Measurements from ENCODE around the gene PRAMEF1. TPM values are rescaled to one million over a fixed set of nuclear protein-coding genes. Genes with fewer than 3 reads are reported as not detected.

The PRAMEF1 gene
- total RNA-seq, 2 experiments from 2014 or later: not detected

GRCh38 chr1:12763479-12763878 lies 27.7 kb upstream of the PRAMEF1 start:
- no peak for DNase-seq
- H3K4me1 Mint-ChIP-seq (ENCODE audit: low read depth): no peaks in the 10 kb centered on the region
- peaks cover 14% of the 10 kb centered on the region for H3K27me3 Mint-ChIP-seq (ENCODE audit: low read depth)
- no peaks in the 10 kb centered on the region for H3K9me3 Mint-ChIP-seq
- H3K4me3 Mint-ChIP-seq: no peak overlapping the region
- CTCF ChIA-PET: no interaction called here
- H3K27ac Mint-ChIP-seq: no peak overlapping the region
- no peaks in the 10 kb centered on the region for H3K36me3 Mint-ChIP-seq (ENCODE audit: low read depth)
- intact Hi-C loops (cut with micrococcal nuclease): no loop called here

DNA sequence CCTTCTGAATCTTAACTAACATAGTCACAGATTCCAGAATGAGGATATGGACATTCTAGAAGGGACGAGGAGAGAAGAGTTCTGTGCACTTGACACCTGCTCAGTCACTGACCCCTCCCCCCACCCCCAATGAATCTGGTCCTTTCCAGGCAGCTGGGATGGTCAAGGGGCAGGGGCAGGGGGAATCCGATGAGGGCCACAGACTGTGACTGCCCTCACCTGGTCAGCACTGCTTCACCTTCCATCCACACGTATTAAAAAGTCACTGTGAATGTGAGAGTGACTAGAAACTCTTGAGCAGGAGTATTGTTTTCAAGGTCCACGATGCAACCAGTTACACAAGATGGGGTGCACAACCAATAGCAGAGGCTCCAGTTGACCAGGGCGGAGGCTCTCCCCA lies 27.2 kb upstream of the PRAMEF1 start:
- Mint-ChIP-seq H3K9me3 (no peaks in the 10 kb centered on the region), H3K4me3 (no peak overlapping the region), H3K4me1 (ENCODE audit: low read depth) (no peaks in the 10 kb centered on the region), H3K27me3 (ENCODE audit: low read depth) (peaks cover 14% of the 10 kb centered on the region), H3K27ac (no peak overlapping the region), H3K36me3 (ENCODE audit: low read depth) (no peaks in the 10 kb centered on the region)
- CTCF ChIA-PET: no interaction called here
- no peak for DNase-seq
- intact Hi-C loops (cut with micrococcal nuclease): no loop called here

DNA sequence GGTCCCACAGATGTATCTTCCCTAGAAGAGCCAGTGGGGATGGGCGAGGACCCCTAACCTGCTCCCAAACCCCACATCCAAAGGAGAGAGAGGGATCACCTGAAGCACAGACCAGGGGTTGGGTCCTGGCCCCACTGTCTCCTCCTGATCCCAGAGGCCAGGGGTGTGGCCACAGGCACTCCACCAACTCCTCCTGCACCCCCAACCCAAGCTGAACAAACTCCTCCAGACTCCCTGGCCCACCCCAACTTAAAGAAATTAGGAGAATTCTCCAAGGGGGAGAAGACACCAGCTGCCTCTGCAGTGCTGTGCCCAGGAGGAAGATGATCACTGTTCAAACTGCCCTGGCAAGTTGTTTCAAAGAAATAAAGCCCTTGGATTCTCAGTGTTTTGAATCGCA lies 22.2 kb upstream of the PRAMEF1 start:
- Mint-ChIP-seq H3K4me3 (no peak overlapping the region), H3K9me3 (no peaks in the 10 kb centered on the region), H3K36me3 (ENCODE audit: low read depth) (no peaks in the 10 kb centered on the region), H3K4me1 (ENCODE audit: low read depth) (no peaks in the 10 kb centered on the region), H3K27ac (no peak overlapping the region), H3K27me3 (ENCODE audit: low read depth) (peaks cover 30% of the 10 kb centered on the region)
- CTCF ChIA-PET: no interaction called here
- intact Hi-C loops (cut with micrococcal nuclease): no loop called here
- DNase-seq: no peak

DNA sequence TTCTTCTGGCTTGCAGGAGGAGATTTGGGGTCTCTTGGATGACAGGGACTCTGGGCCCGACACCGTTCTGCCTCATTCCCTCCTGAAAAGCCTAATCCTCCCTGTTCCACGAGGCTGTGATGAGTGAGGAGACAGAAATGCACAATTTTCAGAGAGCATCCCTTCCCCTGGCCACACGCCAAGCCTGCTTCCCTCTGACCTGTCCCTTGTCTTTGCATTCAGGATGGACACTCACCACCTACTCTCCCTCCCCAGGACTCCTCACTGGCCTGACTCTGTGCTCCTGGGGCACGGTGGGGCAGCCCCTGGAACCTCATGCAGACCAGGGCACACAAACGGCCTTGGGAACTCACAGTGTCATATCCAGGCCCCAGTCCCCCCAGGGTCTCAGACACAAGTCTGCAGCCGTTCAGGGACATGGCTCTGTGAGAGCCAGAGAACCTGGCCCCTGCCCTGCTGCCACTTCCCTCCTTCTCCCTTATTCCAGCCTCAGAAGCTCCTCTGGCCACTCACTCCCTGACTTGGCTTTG lies 21.2 kb upstream of the PRAMEF1 start:
- Mint-ChIP-seq H3K27ac (no peak overlapping the region), H3K4me1 (ENCODE audit: low read depth) (no peaks in the 10 kb centered on the region), H3K27me3 (ENCODE audit: low read depth) (peaks cover 30% of the 10 kb centered on the region), H3K9me3 (no peaks in the 10 kb centered on the region), H3K36me3 (ENCODE audit: low read depth) (no peaks in the 10 kb centered on the region), H3K4me3 (no peak overlapping the region)
- no peak for DNase-seq
- intact Hi-C loops (cut with micrococcal nuclease): no loop called here
- CTCF ChIA-PET: no interaction called here

- CTCF ChIA-PET: no interaction called here
Observed at GRCh38 chr1:12770620-12771019, 20.6 kb upstream of the PRAMEF1 start.

GRCh38 chr1:12771186-12771585 lies 20.0 kb upstream of the PRAMEF1 start:
- no peaks in the 10 kb centered on the region for H3K4me1 Mint-ChIP-seq (ENCODE audit: low read depth)
- no peaks in the 10 kb centered on the region for H3K9me3 Mint-ChIP-seq
- no peak overlapping the region for H3K4me3 Mint-ChIP-seq
- no peaks in the 10 kb centered on the region for H3K36me3 Mint-ChIP-seq (ENCODE audit: low read depth)
- H3K27me3 Mint-ChIP-seq (ENCODE audit: low read depth): peaks cover 30% of the 10 kb centered on the region
- no peak overlapping the region for H3K27ac Mint-ChIP-seq
- intact Hi-C loops (cut with micrococcal nuclease): no loop called here
- DNase-seq: no peak
- CTCF ChIA-PET: no interaction called here

More at GRCh38 chr1:12770620-12771019, 20.6 kb upstream of the PRAMEF1 start:
- peaks cover 30% of the 10 kb centered on the region for H3K27me3 Mint-ChIP-seq (ENCODE audit: low read depth)
- no peaks in the 10 kb centered on the region for H3K9me3 Mint-ChIP-seq
- H3K36me3 Mint-ChIP-seq (ENCODE audit: low read depth): no peaks in the 10 kb centered on the region
- no peak overlapping the region for H3K4me3 Mint-ChIP-seq
- no peaks in the 10 kb centered on the region for H3K4me1 Mint-ChIP-seq (ENCODE audit: low read depth)
- no peak overlapping the region for H3K27ac Mint-ChIP-seq
- DNase-seq: no peak
- intact Hi-C loops (cut with micrococcal nuclease): no loop called here

DNA sequence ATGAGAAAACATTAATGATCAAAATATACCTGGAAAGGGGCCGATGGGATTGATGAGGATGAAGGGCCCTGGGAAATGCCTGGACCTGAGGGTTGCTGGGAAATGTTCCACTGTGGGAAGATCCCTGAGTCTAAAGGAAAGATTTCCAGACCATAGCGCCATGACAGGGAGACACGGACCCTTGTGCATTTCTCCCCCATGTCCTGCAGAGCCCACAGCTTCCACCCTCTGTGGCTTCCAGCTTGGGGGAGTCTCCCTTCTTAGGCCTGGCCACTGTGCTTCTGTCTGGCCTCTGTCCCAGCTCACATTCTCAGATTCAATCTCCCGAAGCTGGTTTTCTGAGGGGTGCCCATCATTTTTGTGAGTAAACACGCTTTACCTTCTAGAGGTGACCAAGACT lies 18.7 kb upstream of the PRAMEF1 start:
- CTCF ChIA-PET: no interaction called here
- intact Hi-C loops (cut with micrococcal nuclease): no loop called here
- Mint-ChIP-seq H3K36me3 (ENCODE audit: low read depth) (no peaks in the 10 kb centered on the region), H3K27me3 (ENCODE audit: low read depth) (peaks cover 31% of the 10 kb centered on the region), H3K27ac (no peak overlapping the region), H3K9me3 (no peaks in the 10 kb centered on the region), H3K4me3 (no peak overlapping the region), H3K4me1 (ENCODE audit: low read depth) (no peaks in the 10 kb centered on the region)
- DNase-seq: no peak

- CTCF ChIA-PET: interaction anchor here (0.6 kb wide), 1 partner anchor 1473 kb away, joined by 4 read pairs; no protein-coding TSS in a partner anchor
- no peak for DNase-seq
- Mint-ChIP-seq H3K4me1 (ENCODE audit: low read depth) (no peaks in the 10 kb centered on the region), H3K36me3 (ENCODE audit: low read depth) (no peaks in the 10 kb centered on the region), H3K4me3 (no peak within 1 kb of the TSS), H3K27ac (no peak within 1 kb of the TSS), H3K27me3 (ENCODE audit: low read depth) (peaks cover 27% of the 10 kb centered on the region), H3K9me3 (no peaks in the 10 kb centered on the region)
- intact Hi-C loops (cut with micrococcal nuclease): no loop called here
Observed at GRCh38 chr1:12773438-12773837, 17.8 kb upstream of the PRAMEF1 start, which contains the start of gene PRAMEF12. Gene PRAMEF12, plus strand, starts transcription at chr1:12773738. Its CDS starts 1,130 bp downstream, at chr1:12774868.

DNA sequence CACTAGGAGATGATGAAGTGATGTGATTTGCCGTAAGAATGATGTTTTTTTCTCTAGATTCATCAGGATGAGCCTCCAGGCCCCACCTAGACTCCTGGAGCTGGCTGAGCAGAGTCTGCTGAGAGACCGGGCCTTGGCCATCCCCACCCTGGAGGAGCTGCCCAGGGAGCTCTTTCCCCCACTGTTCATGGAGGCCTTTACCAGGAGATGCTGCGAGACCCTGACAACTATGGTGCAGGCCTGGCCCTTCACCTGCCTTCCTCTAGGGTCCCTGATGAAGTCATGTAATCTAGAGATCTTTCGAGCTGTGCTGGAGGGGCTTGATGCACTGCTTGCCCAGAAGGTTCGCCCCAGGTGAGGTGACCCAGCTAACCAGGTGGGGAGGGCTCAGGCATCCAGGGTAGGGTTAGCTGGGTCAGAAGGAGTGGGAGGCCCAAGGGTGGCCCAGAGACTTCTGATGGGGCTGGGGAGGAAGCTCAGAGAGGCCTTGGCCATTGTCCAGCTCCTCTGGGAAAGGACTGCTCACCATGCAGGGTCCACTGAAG lies 16.3 kb upstream of the PRAMEF1 start:
- no peak overlapping the region for H3K4me3 Mint-ChIP-seq
- CTCF ChIA-PET: no interaction called here
- no peaks in the 10 kb centered on the region for H3K4me1 Mint-ChIP-seq (ENCODE audit: low read depth)
- H3K9me3 Mint-ChIP-seq: no peaks in the 10 kb centered on the region
- DNase-seq: no peak
- H3K36me3 Mint-ChIP-seq (ENCODE audit: low read depth): no peaks in the 10 kb centered on the region
- intact Hi-C loops (cut with micrococcal nuclease): no loop called here
- H3K27ac Mint-ChIP-seq: no peak overlapping the region
- H3K27me3 Mint-ChIP-seq (ENCODE audit: low read depth): peaks cover 21% of the 10 kb centered on the region

DNA sequence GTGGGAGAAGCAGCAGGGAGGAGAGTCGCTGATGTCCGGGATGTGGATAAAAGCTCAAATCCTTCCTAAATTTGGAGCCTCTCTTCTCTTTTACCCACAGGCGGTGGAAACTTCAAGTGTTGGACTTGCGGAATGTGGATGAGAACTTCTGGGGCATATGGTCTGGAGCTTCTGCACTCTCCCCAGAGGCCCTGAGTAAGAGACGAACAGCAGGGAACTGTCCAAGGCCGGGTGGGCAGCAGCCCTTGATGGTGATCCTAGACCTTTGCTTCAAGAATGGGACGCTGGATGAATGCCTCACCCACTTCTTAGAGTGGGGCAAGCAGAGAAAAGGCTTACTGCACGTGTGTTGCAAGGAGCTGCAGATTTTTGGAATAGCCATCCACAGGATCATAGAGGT lies 15.8 kb upstream of the PRAMEF1 start:
- Mint-ChIP-seq H3K4me1 (ENCODE audit: low read depth) (no peaks in the 10 kb centered on the region), H3K27me3 (ENCODE audit: low read depth) (peaks cover 16% of the 10 kb centered on the region), H3K27ac (no peak overlapping the region), H3K36me3 (ENCODE audit: low read depth) (no peaks in the 10 kb centered on the region), H3K9me3 (no peaks in the 10 kb centered on the region), H3K4me3 (no peak overlapping the region)
- intact Hi-C loops (cut with micrococcal nuclease): no loop called here
- no peak for DNase-seq
- CTCF ChIA-PET: no interaction called here

DNA sequence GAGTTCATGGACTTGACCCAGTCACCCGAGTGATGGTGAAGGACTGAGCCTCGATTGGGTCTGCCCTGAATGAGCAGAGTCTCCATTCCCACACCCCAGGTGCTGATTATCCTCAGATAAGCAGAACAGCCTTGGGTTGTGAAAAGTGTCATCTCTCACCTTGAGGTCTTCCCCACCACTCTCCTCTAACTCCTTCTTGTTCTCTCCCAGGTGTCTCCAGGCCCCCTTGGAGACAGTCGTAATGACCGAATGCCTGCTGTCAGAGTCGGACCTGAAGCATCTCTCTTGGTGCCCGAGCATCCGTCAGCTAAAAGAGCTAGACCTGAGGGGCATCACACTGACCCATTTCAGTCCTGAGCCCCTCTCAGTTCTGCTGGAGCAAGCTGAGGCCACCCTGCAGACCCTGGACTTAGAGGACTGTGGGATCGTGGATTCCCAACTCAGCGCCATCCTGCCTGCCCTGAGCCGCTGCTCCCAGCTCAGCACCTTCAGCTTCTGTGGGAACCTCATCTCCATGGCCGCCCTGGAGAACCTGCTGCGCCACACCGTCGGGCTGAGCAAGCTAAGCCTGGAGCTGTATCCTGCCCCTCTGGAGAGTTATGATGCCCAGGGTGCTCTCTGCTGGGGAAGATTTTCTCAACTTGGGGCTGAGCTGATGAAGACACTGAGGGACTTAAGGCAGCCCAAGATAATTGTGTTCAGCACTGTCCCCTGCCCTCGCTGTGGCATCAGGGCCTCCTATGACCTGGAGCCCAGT lies 14.2 kb upstream of the PRAMEF1 start:
- Mint-ChIP-seq H3K4me3 (no peak overlapping the region), H3K9me3 (no peaks in the 10 kb centered on the region), H3K27me3 (ENCODE audit: low read depth) (peaks cover 6% of the 10 kb centered on the region), H3K4me1 (ENCODE audit: low read depth) (no peaks in the 10 kb centered on the region), H3K36me3 (ENCODE audit: low read depth) (no peaks in the 10 kb centered on the region), H3K27ac (no peak overlapping the region)
- no peak for DNase-seq
- CTCF ChIA-PET: no interaction called here
- intact Hi-C loops (cut with micrococcal nuclease): no loop called here

GRCh38 chr1:12778061-12778460 lies 13.1 kb upstream of the PRAMEF1 start:
- no peaks in the 10 kb centered on the region for H3K4me1 Mint-ChIP-seq (ENCODE audit: low read depth)
- no peaks in the 10 kb centered on the region for H3K36me3 Mint-ChIP-seq (ENCODE audit: low read depth)
- no peak overlapping the region for H3K4me3 Mint-ChIP-seq
- DNase-seq: no peak
- peaks cover under 1% of the 10 kb centered on the region for H3K9me3 Mint-ChIP-seq
- H3K27ac Mint-ChIP-seq: no peak overlapping the region
- intact Hi-C loops (cut with micrococcal nuclease): no loop called here
- CTCF ChIA-PET: no interaction called here
- H3K27me3 Mint-ChIP-seq (ENCODE audit: low read depth): peaks cover 6% of the 10 kb centered on the region

DNA sequence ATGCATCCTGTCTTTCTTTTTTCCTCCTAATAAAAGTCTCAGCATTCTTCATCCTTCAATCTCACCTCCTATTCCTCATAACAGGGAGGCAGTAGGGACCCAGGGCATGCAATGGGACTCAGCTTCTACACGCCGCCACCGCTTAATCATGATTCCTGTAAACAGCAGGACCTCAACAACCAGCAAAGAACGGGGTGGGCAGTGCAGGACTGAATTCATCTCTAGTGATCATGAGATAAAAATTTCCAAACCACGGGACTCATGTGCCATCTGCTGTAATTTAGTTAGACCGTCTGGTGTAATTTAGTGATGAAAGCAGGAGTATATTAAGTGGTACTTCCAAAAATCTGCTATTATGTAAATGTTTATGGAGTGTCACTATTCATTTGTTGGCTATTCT lies 12.3 kb upstream of the PRAMEF1 start:
- H3K27me3 Mint-ChIP-seq (ENCODE audit: low read depth): peaks cover 6% of the 10 kb centered on the region
- H3K4me1 Mint-ChIP-seq (ENCODE audit: low read depth): no peaks in the 10 kb centered on the region
- DNase-seq: no peak
- H3K4me3 Mint-ChIP-seq: no peak overlapping the region
- H3K9me3 Mint-ChIP-seq: peaks cover 7% of the 10 kb centered on the region
- CTCF ChIA-PET: no interaction called here
- H3K36me3 Mint-ChIP-seq (ENCODE audit: low read depth): no peaks in the 10 kb centered on the region
- intact Hi-C loops (cut with micrococcal nuclease): no loop called here
- no peak overlapping the region for H3K27ac Mint-ChIP-seq
